Hematopoietic multipotent progenitor cell (in vitro differentiated cells): ENCODE results near the gene PARD3. TPM values are rescaled to one million over a fixed set of nuclear protein-coding genes. Genes with fewer than 3 reads are reported as not detected.
A peak's percentile ranks its signal among the peaks of the same experiment; 100 is the strongest.

Experiments
- DNase-seq, 3 donors: peaks; one replicate each; pipeline ENCODE4 v3.0.0-alpha.2; 2011 to 2015; ENCODE audit warnings: low read depth in 2 of 3, low spot score in 2 of 3
- total RNA-seq: library from RNA; depleted of rRNA; stranded (reverse); fragments of >200 nt; gene quantifications from one replicate; pipeline ENCODE4 v1.2.3, GENCODE V29; 2012

PARD3 gene
- total RNA-seq, 1 donor: 3.2 TPM

GRCh38 chr10:34635111-34635510 lies 180.0 kb downstream of the PARD3 start:
- DNase-seq: no peak

GRCh38 chr10:34633374-34633773 lies 181.7 kb downstream of the PARD3 start:
- DNase-seq: no peak

- no peak for DNase-seq
Measured at GRCh38 chr10:34629084-34629483, 186.0 kb downstream of the PARD3 start.

GRCh38 chr10:34628174-34628796 lies 186.8 kb downstream of the PARD3 start:
- DNase-seq: no peak

GRCh38 chr10:34627741-34628140 lies 187.4 kb downstream of the PARD3 start:
- DNase-seq: no peak

GRCh38 chr10:34627331-34627730 lies 187.8 kb downstream of the PARD3 start:
- peak in 1 of 3 donors; percentile 4 for DNase-seq

- no peak for DNase-seq
Measured at GRCh38 chr10:34626158-34626880, 188.8 kb downstream of the PARD3 start.

- no peak for DNase-seq
Measured at GRCh38 chr10:34624323-34625153, 190.6 kb downstream of the PARD3 start.

- no peak for DNase-seq
Measured at GRCh38 chr10:34622945-34623344, 192.2 kb downstream of the PARD3 start.

- DNase-seq: no peak
Measured at GRCh38 chr10:34618611-34619010, 196.5 kb downstream of the PARD3 start.

GRCh38 chr10:34615770-34616169 lies 199.3 kb downstream of the PARD3 start:
- DNase-seq: no peak

GRCh38 chr10:34613491-34613890 lies 201.6 kb downstream of the PARD3 start:
- DNase-seq: no peak

- DNase-seq: no peak
Measured at GRCh38 chr10:34612938-34613337, 202.2 kb downstream of the PARD3 start.

- no peak for DNase-seq
Measured at GRCh38 chr10:34612446-34612845, 202.7 kb downstream of the PARD3 start.

- DNase-seq: no peak
Measured at GRCh38 chr10:34609287-34609940, 205.7 kb downstream of the PARD3 start.

- DNase-seq: no peak
Measured at GRCh38 chr10:34607894-34608293, 207.2 kb downstream of the PARD3 start.

- DNase-seq: no peak
Measured at GRCh38 chr10:34606890-34607289, 208.2 kb downstream of the PARD3 start.

GRCh38 chr10:34602478-34602877 lies 212.6 kb downstream of the PARD3 start:
- DNase-seq: no peak

- no peak for DNase-seq
Measured at GRCh38 chr10:34601691-34602090, 213.4 kb downstream of the PARD3 start.

- DNase-seq: no peak
Measured at GRCh38 chr10:34599026-34599795, 215.9 kb downstream of the PARD3 start.
